A673 (cell line): ENCODE measurements around the gene ORC5. TPM values are rescaled to one million over a fixed set of nuclear protein-coding genes. Genes with fewer than 3 reads are reported as not detected.

Experiments used
- BruUV-seq: library from RNA; stranded (reverse); fragments of 400-500 nt; replicated peaks from 2 replicates; lab custom pipeline; 2021; lab: Mats Ljungman, UMichigan
- CTCF ChIA-PET: fragments of 300-600 bp; sonication (Branson Sonifier 250); formaldehyde crosslinking; loops from one replicate; lab custom pipeline; 2022; ENCODE audit warnings: antibody characterized with exemption; lab: Charles Lee
- POLR2A ChIA-PET: fragments of 300-600 bp; sonication (Branson Sonifier 250); formaldehyde crosslinking; loops from one replicate; lab custom pipeline; 2022; ENCODE audit warnings: antibody characterized with exemption; ENCODE audit not compliant: low non-redundant PET; lab: Charles Lee
- DNase-seq: peaks from one replicate; pipeline ENCODE4 v3.0.0-alpha.2; 2015; ENCODE audit warnings: low spot score
- H3K27ac ChIP-seq: fragments of 200-600 bp; sonication (generic); 2 replicates; pipeline ENCODE4 v1.5.1; 2016; ENCODE audit warnings: mixed run types, low read depth, mild to moderate bottlenecking, mixed read lengths, antibody characterized with exemption, low read length; ENCODE audit not compliant: poor library complexity, severe bottlenecking
- H3K27me3 ChIP-seq: fragments of 200-600 bp; sonication (generic); replicated peaks from 2 replicates; pipeline ENCODE4 v1.6.1; 2017; ENCODE audit warnings: mixed run types, low read depth, mild to moderate bottlenecking, mixed read lengths, antibody characterized with exemption, low read length; ENCODE audit not compliant: insufficient read depth, poor library complexity
- H3K36me3 ChIP-seq: fragments of 200-600 bp; sonication (generic); 2 replicates; pipeline ENCODE4 v1.6.1; 2016; ENCODE audit warnings: mixed run types, mild to moderate bottlenecking, mixed read lengths, antibody characterized with exemption, low read length; ENCODE audit not compliant: insufficient read depth, poor library complexity, severe bottlenecking
- H3K4me1 ChIP-seq: fragments of 200-600 bp; sonication (generic); 2 replicates; pipeline ENCODE4 v1.6.1; 2017; ENCODE audit warnings: mixed run types, mild to moderate bottlenecking, mixed read lengths, antibody characterized with exemption, low read length; ENCODE audit not compliant: insufficient read depth, poor library complexity, severe bottlenecking
- H3K4me3 ChIP-seq: fragments of 200-600 bp; sonication (generic); 2 replicates; pipeline ENCODE4 v1.5.1; 2016; ENCODE audit warnings: low read depth, mixed run types, mild to moderate bottlenecking, mixed read lengths, low read length; ENCODE audit not compliant: poor library complexity, severe bottlenecking
- H3K9me3 ChIP-seq: fragments of 200-600 bp; sonication (generic); 2 replicates; pipeline ENCODE4 v1.6.1; 2016; ENCODE audit warnings: mixed run types, low read depth, mild to moderate bottlenecking, mixed read lengths, antibody characterized with exemption, low read length; ENCODE audit not compliant: poor library complexity, severe bottlenecking
- CTCF ChIP-seq: fragments of 300-800, 200-600 bp; sonication (generic); conservative IDR thresholded peaks from 2 replicates; pipeline ENCODE4 v1.5.1; 2017; ENCODE audit warnings: low read depth, mild to moderate bottlenecking, antibody characterized with exemption, low read length, moderate library complexity, mixed read lengths
- EZH2 ChIP-seq: fragments of 200-600 bp; sonication (generic); IDR thresholded peaks from 2 replicates; pipeline ENCODE4 v1.6.1; 2017; ENCODE audit warnings: borderline replicate concordance, low read depth, mild to moderate bottlenecking, mixed read lengths, antibody characterized with exemption, low read length; ENCODE audit not compliant: poor library complexity, severe bottlenecking
- intact Hi-C: fragments of 100-400 bp; cut with micrococcal nuclease; formaldehyde crosslinking; loops from one replicate; pipeline ENCODE4 v1.10.0; 2022; ENCODE audit not compliant: unreplicated experiment
- total RNA-seq: library from RNA; stranded (reverse); gene quantifications from 2 replicates; pipeline ENCODE4 v1.2.3, GENCODE V29; 2021

ORC5 gene
- total RNA-seq, 1 experiment from 2014 or later, result 36.7 TPM

- POLR2A ChIA-PET, result no interaction called here
- intact Hi-C loops, result no loop called here
- no peak for TF ChIP-seq CTCF
- TF ChIP-seq EZH2, result no peak
- Histone ChIP-seq H3K27ac (no peak overlapping the region), H3K36me3 (peaks cover 78% of the 10 kb centered on the region), H3K27me3 (no peaks in the 10 kb centered on the region), H3K4me3 (no peak overlapping the region), H3K9me3 (peaks cover 4% of the 10 kb centered on the region), H3K4me1 (no peaks in the 10 kb centered on the region)
- no peak for DNase-seq
- BruUV-seq, result no TSS peak
- CTCF ChIA-PET, result no interaction called here
Observed at GRCh38 chr7:104198673-104199278, 9.0 kb downstream of the ORC5 start.

GRCh38 chr7:104196161-104196560, 11.7 kb downstream of the ORC5 start:
- intact Hi-C loops, result no loop called here
- Histone ChIP-seq H3K27me3 (no peaks in the 10 kb centered on the region), H3K4me1 (no peaks in the 10 kb centered on the region), H3K4me3 (no peak overlapping the region), H3K9me3 (peaks cover 4% of the 10 kb centered on the region), H3K27ac (no peak overlapping the region), H3K36me3 (peaks cover 63% of the 10 kb centered on the region)
- CTCF ChIA-PET, result no interaction called here
- BruUV-seq, result no TSS peak
- DNase-seq, result peak; percentile 3
- POLR2A ChIA-PET, result no interaction called here
- TF ChIP-seq EZH2, result no peak
- TF ChIP-seq CTCF, result no peak

GRCh38 chr7:104192434-104192833, 15.4 kb downstream of the ORC5 start:
- H3K4me3 ChIP-seq, result no peak overlapping the region
- no peak for TF ChIP-seq CTCF
- TF ChIP-seq EZH2, result no peak
- POLR2A ChIA-PET, result no interaction called here
- no peak overlapping the region for H3K27ac ChIP-seq
- H3K36me3 ChIP-seq, result peaks cover 50% of the 10 kb centered on the region
- no peaks in the 10 kb centered on the region for H3K4me1 ChIP-seq
- H3K9me3 ChIP-seq, result no peaks in the 10 kb centered on the region
- no peak for DNase-seq
- no peaks in the 10 kb centered on the region for H3K27me3 ChIP-seq
- no TSS peak for BruUV-seq
- CTCF ChIA-PET, result no interaction called here
- intact Hi-C loops, result no loop called here
